GM12874 (cell line): ENCODE results near the gene ATG7.

ENCODE experiments used
- CTCF ChIP-seq: IDR thresholded peaks from 2 replicates; pipeline ENCODE4 v1.5.1; 2011; ENCODE audit warnings: low read depth, mild to moderate bottlenecking, control low read depth, low read length, moderate library complexity; ENCODE audit not compliant: insufficient read depth

Gene ATG7

GRCh38 chr3:11535243-11535960 lies 263.2 kb downstream of the ATG7 start:
- TF ChIP-seq CTCF: no peak

DNA sequence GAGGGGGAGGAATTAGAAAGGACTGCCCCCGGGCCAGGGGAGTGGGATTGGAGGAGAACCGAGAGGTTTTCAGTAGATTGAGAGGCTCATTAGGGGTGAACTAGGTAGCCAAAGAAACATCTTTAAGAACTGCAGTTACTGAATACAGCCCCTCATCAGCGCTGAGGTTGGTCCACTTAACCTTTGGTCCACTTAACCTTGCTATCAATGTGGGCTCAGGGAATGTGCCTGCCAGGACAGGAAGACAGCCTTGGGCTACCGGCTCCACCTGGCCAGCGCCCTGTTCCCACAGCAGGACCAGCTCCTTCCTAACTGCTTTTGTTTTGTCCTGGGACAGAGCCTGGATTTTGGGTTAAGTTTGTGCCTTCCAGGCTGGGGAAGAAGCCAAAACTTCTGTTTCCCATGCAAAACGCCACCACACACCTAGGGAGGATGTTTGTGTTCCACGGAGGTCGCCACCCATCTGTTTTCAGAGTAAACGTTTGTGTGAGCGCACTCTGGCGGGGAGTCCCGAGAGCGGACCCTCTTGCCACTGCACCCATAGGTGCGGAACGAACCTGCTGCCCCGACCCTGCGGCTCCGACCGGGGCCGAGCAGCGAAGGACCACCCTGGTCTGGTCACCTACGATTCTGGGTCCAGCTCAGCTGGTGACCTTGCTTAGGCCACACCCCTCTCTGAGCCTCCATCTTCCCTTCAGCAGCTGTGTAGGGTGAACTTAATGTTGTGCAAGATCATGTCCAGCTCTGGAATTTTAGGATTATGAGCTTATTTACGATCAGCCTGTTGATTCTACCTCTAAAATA lies 264.1 kb downstream of the ATG7 start:
- TF ChIP-seq CTCF: no peak

- no peak for TF ChIP-seq CTCF
Observed at GRCh38 chr3:11536936-11537612, 264.9 kb downstream of the ATG7 start.

GRCh38 chr3:11538581-11538980 lies 266.4 kb downstream of the ATG7 start:
- no peak for TF ChIP-seq CTCF

DNA sequence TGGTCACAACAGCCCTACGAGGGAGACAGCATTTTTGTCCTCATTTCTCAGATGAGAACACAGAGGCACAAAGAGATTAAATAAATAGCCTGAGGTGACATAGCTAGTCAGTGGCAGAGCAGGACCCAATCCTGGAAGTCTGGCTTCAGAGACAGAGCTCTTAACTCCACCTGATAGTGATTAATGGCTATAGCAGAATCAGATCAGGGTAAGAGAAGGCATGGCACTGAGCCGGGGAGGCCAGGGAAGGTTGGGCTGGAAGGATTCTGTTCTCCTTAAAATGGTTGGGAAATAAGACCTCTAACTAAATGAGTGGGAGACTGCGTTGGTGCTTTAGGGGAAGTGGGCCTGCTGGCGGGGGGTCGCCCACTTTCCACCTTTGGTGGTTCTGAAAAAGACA lies 267.0 kb downstream of the ATG7 start:
- TF ChIP-seq CTCF: no peak

- TF ChIP-seq CTCF: no peak
Observed at GRCh38 chr3:11539677-11540076, 267.5 kb downstream of the ATG7 start.
